Activated naive CD4-positive, alpha-beta T cell treated with anti-CD3 and anti-CD28 coated beads for 36 hours (primary cell): Measurements from ENCODE around the gene XXYLT1. TPM values are rescaled to one million over a fixed set of nuclear protein-coding genes. Genes with fewer than 3 reads are reported as not detected.
"Not testable (repeated sequence)": the region's sequence is repeated elsewhere in the genome, so short reads cannot be mapped to it uniquely, and the experiment has no call there.

ENCODE experiments used
- CTCF ChIA-PET: fragments of 350-600 bp; sonication (Branson Sonifier 250); formaldehyde crosslinking; loops from one replicate; lab custom pipeline; 2021; ENCODE audit warnings: antibody characterized with exemption; lab: Charles Lee
- DNase-seq: peaks from one replicate; pipeline ENCODE4 v3.0.0-alpha.2; 2020
- H3K27ac Mint-ChIP-seq: one replicate; pipeline ENCODE4 v1.8.0; 2021; ENCODE audit warnings: mild to moderate bottlenecking, mixed read lengths
- H3K27me3 Mint-ChIP-seq: one replicate; pipeline ENCODE4 v1.8.0; 2021; ENCODE audit warnings: low read depth, mixed read lengths
- H3K36me3 Mint-ChIP-seq: one replicate; pipeline ENCODE4 v1.8.0; 2021; ENCODE audit warnings: low read depth, mixed read lengths
- H3K4me1 Mint-ChIP-seq: one replicate; pipeline ENCODE4 v1.8.0; 2021; ENCODE audit warnings: low read depth, mixed read lengths
- H3K4me3 Mint-ChIP-seq: one replicate; pipeline ENCODE4 v1.8.0; 2021; ENCODE audit warnings: mild to moderate bottlenecking, moderate library complexity, mixed read lengths
- H3K9me3 Mint-ChIP-seq: one replicate; pipeline ENCODE4 v1.8.0; 2021; ENCODE audit warnings: mixed read lengths
- intact Hi-C: fragments of 100-400 bp; cut with micrococcal nuclease; formaldehyde crosslinking; loops from one replicate; pipeline ENCODE4 v1.15.1; 2023
- total RNA-seq, 2 experiments: library from RNA; stranded (reverse); gene quantifications; one replicate each; pipeline ENCODE4 v1.2.3, GENCODE V29; 2021

Gene XXYLT1
- total RNA-seq, 2 experiments from 2014 or later: 1.8 to 2.5 TPM

DNA sequence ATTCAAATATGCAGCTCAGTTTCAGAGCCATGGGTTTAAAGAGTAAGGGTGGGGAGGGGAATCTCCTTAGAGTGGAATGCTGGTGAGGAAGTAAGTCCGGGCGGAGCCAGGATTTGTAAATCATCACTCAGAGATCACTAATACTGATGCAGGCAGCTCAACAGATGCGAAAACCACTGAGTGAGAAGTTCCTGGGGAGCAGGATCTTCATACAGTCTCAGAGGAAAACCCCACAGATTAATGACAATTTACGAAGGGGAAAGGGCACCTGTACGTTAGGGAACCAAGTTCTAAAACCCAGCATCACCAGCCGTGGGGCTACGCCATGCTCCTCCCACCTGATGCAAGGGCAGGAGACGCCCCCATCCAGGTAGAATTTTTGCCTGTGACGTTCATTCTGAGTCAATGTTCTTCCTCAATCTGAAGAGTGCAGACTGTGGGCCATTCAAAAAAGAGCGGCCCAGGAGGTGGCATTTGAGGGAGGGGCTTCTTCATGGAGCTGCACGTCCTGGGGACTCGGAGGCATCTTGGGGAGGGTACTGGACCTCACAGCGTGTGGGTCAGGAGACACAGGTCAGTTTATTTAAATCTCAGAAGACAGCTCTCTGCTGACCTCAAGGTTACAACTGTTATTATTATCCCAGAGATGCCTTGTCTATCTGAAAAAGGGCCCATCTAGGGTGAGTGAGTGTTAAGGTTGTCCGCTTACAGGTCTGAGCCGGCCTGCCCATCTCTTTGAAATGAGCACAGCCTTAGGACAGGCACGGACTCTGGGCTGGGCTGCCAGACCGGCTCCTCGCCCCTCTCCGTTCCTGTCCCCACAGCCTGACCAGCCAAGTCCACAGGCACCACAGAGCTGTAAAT lies 228.0 kb downstream of the XXYLT1 start:
- Mint-ChIP-seq H3K27ac (no peak overlapping the region), H3K4me1 (no peaks in the 10 kb centered on the region), H3K36me3 (no peaks in the 10 kb centered on the region), H3K9me3 (no peaks in the 10 kb centered on the region), H3K4me3 (no peak overlapping the region), H3K27me3 (no peaks in the 10 kb centered on the region)
- intact Hi-C loops: no loop called here
- no peak for DNase-seq
- CTCF ChIA-PET: interaction anchor here (1.0 kb wide), 1 partner anchor 64 kb away, joined by 3 read pairs; no protein-coding TSS in a partner anchor

DNA sequence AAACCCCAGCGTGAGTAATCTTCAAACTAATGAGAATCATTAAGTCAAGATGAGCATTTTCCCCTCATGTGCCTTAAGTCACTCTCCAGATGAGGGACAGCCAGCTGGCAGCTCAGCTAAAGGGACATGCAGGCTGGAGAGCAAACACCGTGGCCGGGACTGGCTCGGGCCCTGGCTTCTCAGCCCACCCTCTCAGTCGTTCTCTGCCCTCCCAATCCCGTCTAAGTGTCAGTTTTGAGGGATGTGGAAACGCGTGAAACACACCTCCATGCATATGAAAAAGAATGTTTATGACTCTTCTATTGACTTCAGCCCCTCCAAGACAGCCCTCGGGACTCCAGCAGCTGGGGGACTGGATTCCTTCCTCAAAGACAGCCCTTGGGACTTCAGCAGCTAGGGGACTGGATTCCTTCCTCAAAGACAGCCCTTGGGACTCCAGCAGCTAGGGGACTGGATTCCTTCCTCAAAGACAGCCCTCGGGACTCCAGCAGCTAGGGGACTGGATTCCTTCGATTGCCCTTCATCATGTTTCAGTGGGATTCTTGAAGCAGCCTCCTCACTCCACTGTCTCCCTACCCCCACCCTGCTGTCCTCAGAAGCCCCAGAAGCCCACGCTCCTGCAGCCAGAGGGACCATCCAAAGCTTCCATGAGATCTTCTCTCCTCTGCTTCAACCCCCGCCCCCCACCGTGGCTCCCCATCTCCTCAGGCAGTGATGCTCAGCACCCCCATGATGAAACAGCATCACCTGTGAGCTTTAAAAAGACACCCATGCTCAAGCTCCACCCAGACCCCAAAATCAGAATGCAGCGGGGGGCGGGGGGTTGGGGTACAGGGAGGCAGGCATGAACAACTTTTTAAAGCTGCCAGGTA lies 228.9 kb downstream of the XXYLT1 start:
- CTCF ChIA-PET: interaction anchor here (1.0 kb wide), 1 partner anchor 65 kb away, joined by 3 read pairs; no protein-coding TSS in a partner anchor
- H3K27me3 Mint-ChIP-seq: no peaks in the 10 kb centered on the region
- no peak for DNase-seq
- H3K4me1 Mint-ChIP-seq: no peaks in the 10 kb centered on the region
- intact Hi-C loops: no loop called here
- H3K27ac Mint-ChIP-seq: no peak overlapping the region
- no peaks in the 10 kb centered on the region for H3K36me3 Mint-ChIP-seq
- H3K4me3 Mint-ChIP-seq: no peak overlapping the region
- no peaks in the 10 kb centered on the region for H3K9me3 Mint-ChIP-seq

DNA sequence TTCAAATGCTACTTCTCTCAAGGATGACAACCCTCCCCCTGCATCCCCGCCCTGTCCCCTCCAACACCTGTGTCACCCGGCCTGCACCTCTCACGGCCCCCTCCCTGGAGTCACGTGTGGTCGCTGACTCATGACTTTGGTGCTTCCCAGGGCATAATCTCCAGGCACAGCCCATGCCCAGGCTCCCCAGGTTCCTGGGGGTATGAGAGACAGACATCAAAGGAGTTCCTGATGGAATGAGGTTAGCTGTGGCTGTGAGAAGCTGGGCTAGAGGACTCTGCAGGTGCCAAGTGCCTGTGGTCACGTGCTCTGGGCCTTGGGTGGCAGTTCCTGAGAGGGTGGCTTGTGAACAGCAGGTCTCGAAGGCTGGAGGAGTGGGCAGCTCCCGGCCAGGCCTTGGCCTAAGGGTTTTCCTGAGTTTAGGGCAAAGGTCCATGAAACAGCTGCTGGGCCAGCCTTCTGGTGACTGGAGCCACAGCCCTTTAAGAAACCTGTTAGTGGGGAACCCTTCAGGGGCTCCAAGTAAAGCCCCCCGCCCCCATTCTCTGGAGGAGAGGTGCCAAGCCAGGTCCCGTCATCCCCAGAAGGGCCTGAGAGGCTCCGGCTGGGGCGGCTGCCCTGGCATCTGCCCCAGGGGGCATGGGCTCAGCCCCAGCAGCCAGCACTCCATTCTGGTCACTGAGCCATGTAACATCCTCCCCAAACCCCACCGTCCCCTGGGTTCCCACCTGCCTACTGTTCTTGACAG lies 230.0 kb downstream of the XXYLT1 start:
- no peaks in the 10 kb centered on the region for H3K36me3 Mint-ChIP-seq
- intact Hi-C loops: no loop called here
- DNase-seq: no peak
- no peaks in the 10 kb centered on the region for H3K27me3 Mint-ChIP-seq
- H3K27ac Mint-ChIP-seq: no peak overlapping the region
- H3K9me3 Mint-ChIP-seq: no peaks in the 10 kb centered on the region
- H3K4me3 Mint-ChIP-seq: no peak overlapping the region
- no peaks in the 10 kb centered on the region for H3K4me1 Mint-ChIP-seq
- CTCF ChIA-PET: no interaction called here

DNA sequence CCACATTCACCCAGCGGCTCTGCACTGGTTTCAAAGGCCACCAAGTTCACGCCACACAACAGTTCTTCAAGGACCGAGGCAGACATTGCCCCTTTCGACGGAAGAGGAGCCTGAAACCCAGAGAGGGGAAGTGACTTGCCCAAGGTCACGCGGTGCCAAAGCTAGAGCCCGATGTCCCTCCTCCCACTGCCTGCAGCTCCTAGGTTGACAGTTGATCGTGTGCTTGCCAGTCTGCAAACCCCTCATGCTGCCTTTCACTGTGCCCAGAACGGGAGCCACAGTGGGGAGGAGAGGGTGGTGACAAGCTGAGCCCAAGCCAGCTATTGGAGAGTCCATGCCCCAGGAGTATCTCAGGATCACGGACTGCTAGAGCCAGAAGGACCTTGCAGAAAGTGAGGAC lies 230.9 kb downstream of the XXYLT1 start:
- Mint-ChIP-seq H3K4me1 (no peaks in the 10 kb centered on the region), H3K4me3 (no peak overlapping the region), H3K36me3 (no peaks in the 10 kb centered on the region), H3K27ac (no peak overlapping the region), H3K27me3 (no peaks in the 10 kb centered on the region), H3K9me3 (no peaks in the 10 kb centered on the region)
- CTCF ChIA-PET: no interaction called here
- DNase-seq: no peak
- intact Hi-C loops: no loop called here

DNA sequence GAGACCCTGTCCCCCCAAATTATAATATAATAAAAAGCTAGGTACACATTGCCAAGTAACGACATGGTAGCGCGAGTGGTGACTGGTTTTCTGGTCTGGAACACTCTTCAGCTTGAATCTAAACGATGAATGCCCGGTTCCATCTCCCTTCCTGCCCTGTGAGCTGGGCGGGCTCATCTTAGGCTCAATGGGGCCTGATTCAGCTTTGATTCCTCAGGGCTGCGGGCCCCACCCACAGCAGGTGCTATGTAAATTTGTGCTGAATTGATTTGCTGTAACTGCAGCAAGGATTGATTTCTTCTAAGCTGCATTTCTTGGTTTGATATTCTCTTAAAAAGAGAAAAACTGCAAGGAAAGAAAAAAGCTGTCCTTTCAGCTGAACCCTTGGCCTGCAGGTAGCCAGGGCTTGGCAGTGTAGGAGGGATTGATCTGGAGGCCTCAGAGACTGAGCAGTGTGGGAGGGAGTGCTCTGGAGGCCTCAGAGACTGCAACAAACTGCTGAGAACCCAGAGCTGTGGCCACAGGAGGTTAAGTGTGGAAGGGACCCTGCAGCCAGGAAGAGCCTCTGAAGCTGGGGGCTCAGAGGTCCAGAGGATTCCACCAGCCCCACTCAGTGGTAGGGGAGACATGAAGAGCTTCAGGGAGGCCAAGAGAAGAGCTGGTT lies 231.6 kb downstream of the XXYLT1 start:
- CTCF ChIA-PET: no interaction called here
- Mint-ChIP-seq H3K27ac (no peak overlapping the region), H3K4me1 (no peaks in the 10 kb centered on the region), H3K4me3 (no peak overlapping the region), H3K27me3 (no peaks in the 10 kb centered on the region), H3K36me3 (no peaks in the 10 kb centered on the region), H3K9me3 (no peaks in the 10 kb centered on the region)
- DNase-seq: no peak
- intact Hi-C loops: no loop called here

DNA sequence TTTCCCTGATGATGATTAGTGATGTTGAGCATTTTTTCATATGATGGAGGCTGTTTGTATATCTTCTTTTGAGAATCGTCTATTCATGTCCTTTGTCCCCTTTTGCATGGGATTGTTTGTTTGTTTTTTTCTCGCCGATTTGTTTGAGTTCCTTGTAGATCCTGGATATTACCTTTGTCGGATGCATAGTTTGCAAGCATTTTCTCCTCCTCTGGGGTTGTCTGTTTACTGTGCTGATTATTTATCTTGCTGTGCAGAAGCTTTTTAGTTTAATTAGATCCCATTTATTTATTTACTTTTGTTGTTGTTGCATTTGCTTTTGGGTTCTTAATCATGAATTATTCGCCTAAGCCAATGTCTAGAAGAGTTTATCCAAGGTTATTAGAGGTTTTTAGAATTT lies 232.8 kb downstream of the XXYLT1 start:
- Mint-ChIP-seq H3K4me1 (no peaks in the 10 kb centered on the region), H3K9me3 (no peaks in the 10 kb centered on the region), H3K27me3 (no peaks in the 10 kb centered on the region), H3K4me3 (no peak overlapping the region), H3K36me3 (no peaks in the 10 kb centered on the region), H3K27ac (no peak overlapping the region)
- no peak for DNase-seq
- intact Hi-C loops: no loop called here
- CTCF ChIA-PET: no interaction called here

DNA sequence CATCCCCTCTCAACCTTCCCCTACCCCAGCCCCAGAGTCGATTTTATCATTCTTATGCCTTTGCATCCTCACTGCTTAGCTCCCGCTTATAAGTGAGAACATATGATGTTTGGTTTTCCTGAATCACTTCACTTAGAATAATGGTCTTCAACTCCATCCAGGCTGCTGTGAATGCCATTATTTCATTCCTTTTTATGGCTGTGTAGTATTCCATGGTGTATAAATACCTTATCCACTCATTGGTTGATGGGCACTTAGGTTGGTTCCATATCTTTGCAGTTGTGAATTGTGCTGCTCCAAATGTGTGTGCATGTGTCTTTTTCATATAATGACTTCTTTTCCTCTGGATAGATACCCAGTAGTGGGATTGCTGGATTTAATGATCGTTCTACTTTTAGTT lies 233.4 kb downstream of the XXYLT1 start:
- H3K27me3 Mint-ChIP-seq, H3K4me3 Mint-ChIP-seq, H3K4me1 Mint-ChIP-seq, DNase-seq, H3K36me3 Mint-ChIP-seq, intact Hi-C loops, H3K27ac Mint-ChIP-seq, H3K9me3 Mint-ChIP-seq, CTCF ChIA-PET: not testable (repeated sequence)

DNA sequence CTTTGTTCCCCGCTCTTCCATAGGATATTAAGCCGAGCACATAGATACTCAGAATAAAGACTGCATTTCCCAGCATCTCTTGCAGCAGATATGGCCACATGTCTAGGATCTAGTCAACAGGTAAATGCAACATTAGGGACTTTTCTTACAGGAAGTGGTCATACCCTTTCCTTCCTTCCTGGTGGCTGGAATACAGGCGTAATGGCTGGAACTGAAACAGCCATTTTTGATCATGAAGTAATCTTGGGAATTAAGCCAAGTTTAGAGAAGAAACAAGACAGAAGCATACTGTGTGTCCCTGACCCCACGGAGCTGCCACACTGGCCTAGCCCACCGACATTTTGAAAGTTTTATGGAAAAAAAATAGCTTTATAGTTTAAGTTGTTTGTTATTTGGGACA lies 234.0 kb downstream of the XXYLT1 start:
- Mint-ChIP-seq H3K4me3 (no peak overlapping the region), H3K36me3 (no peaks in the 10 kb centered on the region), H3K4me1 (no peaks in the 10 kb centered on the region), H3K27me3 (no peaks in the 10 kb centered on the region), H3K27ac (no peak overlapping the region), H3K9me3 (no peaks in the 10 kb centered on the region)
- no peak for DNase-seq
- intact Hi-C loops: no loop called here
- CTCF ChIA-PET: no interaction called here

DNA sequence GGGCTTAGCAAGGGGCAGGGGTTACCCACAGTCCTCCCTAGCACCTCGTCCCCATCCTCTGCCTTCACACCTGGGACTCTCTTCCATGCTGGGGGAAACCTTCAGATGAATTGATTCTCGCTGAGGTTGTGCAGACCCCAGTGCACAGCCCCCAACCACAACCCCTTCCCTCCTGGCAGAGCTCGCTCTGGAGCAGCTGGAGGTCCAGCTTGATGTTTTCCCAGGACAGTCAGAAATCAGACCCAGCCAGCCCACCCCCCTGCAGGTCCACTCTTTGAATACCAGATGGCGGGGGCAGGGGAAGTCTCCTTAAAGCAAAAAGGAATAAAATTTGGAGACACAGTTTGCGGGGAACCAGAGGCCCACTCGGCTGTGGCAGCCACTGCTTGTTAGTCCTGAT lies 234.4 kb downstream of the XXYLT1 start:
- no peaks in the 10 kb centered on the region for H3K4me1 Mint-ChIP-seq
- intact Hi-C loops: no loop called here
- DNase-seq: no peak
- no peaks in the 10 kb centered on the region for H3K27me3 Mint-ChIP-seq
- CTCF ChIA-PET: no interaction called here
- H3K36me3 Mint-ChIP-seq: no peaks in the 10 kb centered on the region
- H3K4me3 Mint-ChIP-seq: no peak overlapping the region
- no peaks in the 10 kb centered on the region for H3K9me3 Mint-ChIP-seq
- H3K27ac Mint-ChIP-seq: no peak overlapping the region

DNA sequence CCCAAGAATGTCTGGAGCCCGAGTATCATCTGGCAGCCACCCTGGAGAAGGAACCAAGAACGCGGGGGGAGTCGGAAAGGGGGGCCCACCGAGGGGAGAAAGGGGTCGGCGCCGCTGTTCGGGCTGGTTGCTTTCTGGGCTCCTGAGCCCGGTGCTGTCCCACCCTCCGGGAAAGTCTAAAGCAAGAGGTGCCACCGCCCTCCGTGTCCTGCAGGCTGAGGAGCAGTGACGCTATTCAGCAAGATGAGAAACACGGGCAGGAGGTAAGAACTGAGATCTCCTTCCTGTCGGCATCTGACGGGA lies 234.8 kb downstream of the XXYLT1 start:
- no peaks in the 10 kb centered on the region for H3K9me3 Mint-ChIP-seq
- H3K4me1 Mint-ChIP-seq: no peaks in the 10 kb centered on the region
- DNase-seq: no peak
- intact Hi-C loops: no loop called here
- H3K27ac Mint-ChIP-seq: no peak overlapping the region
- no peak overlapping the region for H3K4me3 Mint-ChIP-seq
- CTCF ChIA-PET: no interaction called here
- no peaks in the 10 kb centered on the region for H3K36me3 Mint-ChIP-seq
- H3K27me3 Mint-ChIP-seq: no peaks in the 10 kb centered on the region

DNA sequence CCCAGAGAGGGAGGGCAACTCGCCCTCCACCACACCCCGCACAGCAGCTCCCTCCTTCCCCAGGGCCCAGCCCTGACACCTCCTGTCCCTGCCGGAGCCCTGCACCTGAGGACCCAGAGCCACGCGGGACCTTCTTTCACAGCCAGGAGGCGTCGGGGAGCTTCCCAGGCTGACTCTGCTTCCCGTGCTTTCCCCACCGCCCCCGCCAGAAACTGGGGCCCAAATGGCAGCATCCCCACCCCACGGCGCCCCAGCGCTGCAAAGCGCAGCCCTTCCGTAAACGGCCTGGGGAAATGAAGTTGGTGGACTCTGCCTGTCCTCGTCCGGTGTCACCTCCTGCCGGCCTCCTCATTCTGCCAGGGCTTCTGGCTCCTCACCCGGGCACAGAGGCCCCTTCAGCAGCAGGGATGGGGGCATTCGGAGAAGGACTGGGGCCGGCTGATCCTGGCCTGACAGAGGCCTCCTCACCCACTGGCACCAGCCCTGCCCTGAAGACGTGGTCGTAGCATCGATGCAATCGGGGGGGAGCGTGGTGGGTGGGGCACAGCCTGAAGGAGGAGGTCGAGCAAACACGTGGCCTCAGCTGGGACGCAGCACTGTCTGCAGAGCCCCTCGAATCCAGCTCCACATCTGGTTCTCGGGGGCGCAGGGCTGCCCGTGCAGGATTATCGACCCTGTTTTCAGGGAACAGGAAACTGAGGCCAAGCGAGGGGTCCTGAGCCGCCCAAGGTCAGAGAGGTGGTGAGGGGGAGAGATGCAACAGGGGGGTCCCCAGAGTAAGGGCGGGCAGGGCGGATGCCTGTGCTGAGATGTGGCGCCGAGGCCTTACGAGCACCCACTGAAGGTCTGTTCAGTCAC lies 235.4 kb downstream of the XXYLT1 start:
- no peaks in the 10 kb centered on the region for H3K4me1 Mint-ChIP-seq
- no peaks in the 10 kb centered on the region for H3K36me3 Mint-ChIP-seq
- intact Hi-C loops: no loop called here
- H3K9me3 Mint-ChIP-seq: no peaks in the 10 kb centered on the region
- DNase-seq: no peak
- H3K27ac Mint-ChIP-seq: no peak overlapping the region
- no peak overlapping the region for H3K4me3 Mint-ChIP-seq
- no peaks in the 10 kb centered on the region for H3K27me3 Mint-ChIP-seq
- CTCF ChIA-PET: no interaction called here
